SU-DHL-6 (cell line): ENCODE data around the gene YPEL3.

Experiments used
- H2AFZ ChIP-seq: fragments of 200-600 bp; sonication (generic); 2 replicates; pipeline ENCODE4 v1.6.1; 2014; ENCODE audit warnings: low read depth, mild to moderate bottlenecking, moderate library complexity, mixed read lengths, antibody characterized with exemption, low read length; ENCODE audit not compliant: severe bottlenecking
- H3F3A ChIP-seq: fragments of 200-600 bp; shearing (Covaris generic); 2 replicates; pipeline ENCODE4 v1.6.0; 2016; ENCODE audit warnings: antibody characterized with exemption, mild to moderate bottlenecking; ENCODE audit not compliant: insufficient read depth
- H3K27ac ChIP-seq: fragments of 200-600 bp; sonication (generic); 2 replicates; pipeline ENCODE4 v1.5.1; 2016; ENCODE audit warnings: low read depth, mild to moderate bottlenecking, low read length, moderate library complexity, mixed read lengths
- H3K27me3 ChIP-seq: fragments of 200-600 bp; sonication (generic), shearing (Covaris generic); 2 replicates; pipeline ENCODE4 v1.6.0; 2014; ENCODE audit warnings: mild to moderate bottlenecking, low read length
- H3K36me3 ChIP-seq: fragments of 200-600 bp; sonication (generic); 2 replicates; pipeline ENCODE4 v1.6.1; 2014; ENCODE audit warnings: mild to moderate bottlenecking, low read length, mixed read lengths
- H3K4me2 ChIP-seq: fragments of 300-600, 200-600 bp; shearing (Covaris generic), sonication (generic); 2 replicates; pipeline ENCODE4 v1.6.0; 2014; ENCODE audit warnings: low read length, low read depth, mild to moderate bottlenecking; ENCODE audit not compliant: poor library complexity, severe bottlenecking
- H3K4me3 ChIP-seq: fragments of 200-600 bp; sonication (generic); 2 replicates; pipeline ENCODE4 v1.5.1; 2014; ENCODE audit warnings: antibody characterized with exemption, low read length, mild to moderate bottlenecking, mixed read lengths; ENCODE audit not compliant: insufficient read depth, poor library complexity, severe bottlenecking
- H3K79me2 ChIP-seq: fragments of 200-600 bp; sonication (generic); 2 replicates; pipeline ENCODE4 v1.6.1; 2014; ENCODE audit warnings: mild to moderate bottlenecking, low read length, moderate library complexity; ENCODE audit not compliant: insufficient read depth
- H3K9ac ChIP-seq: fragments of 200-600 bp; sonication (generic); 2 replicates; pipeline ENCODE4 v1.7.0; 2014; ENCODE audit warnings: mild to moderate bottlenecking, low read length
- H3K9me2 ChIP-seq: fragments of 200-600 bp; sonication (generic); replicated peaks from 2 replicates; pipeline ENCODE4 v1.6.1; 2014; ENCODE audit warnings: low read length; ENCODE audit not compliant: insufficient read depth
- H3K9me3 ChIP-seq: fragments of 200-600 bp; sonication (generic); 2 replicates; pipeline ENCODE4 v1.6.1; 2014; ENCODE audit warnings: low read length, mixed read lengths; ENCODE audit not compliant: insufficient read depth
- H4K20me1 ChIP-seq: fragments of 200-600 bp; sonication (generic); 2 replicates; pipeline ENCODE4 v1.6.1; 2014; ENCODE audit warnings: low read depth, mild to moderate bottlenecking, antibody characterized with exemption, low read length, moderate library complexity, mixed read lengths
- EZH2phosphoT487 ChIP-seq: fragments of 200-600 bp; sonication (generic), shearing (Covaris generic); conservative IDR thresholded peaks from 2 replicates; pipeline ENCODE4 v1.6.1; 2018; ENCODE audit warnings: mild to moderate bottlenecking, antibody characterized with exemption, low read length, moderate library complexity, mixed read lengths
- TF ChIP-seq, protein P1 (sequence below): fragments of 200-600 bp; sonication (generic); IDR thresholded peaks from one replicate; pipeline ENCODE4 v1.5.1; 2017; ENCODE audit warnings: antibody characterized with exemption, mild to moderate bottlenecking, low read length, moderate library complexity; ENCODE audit not compliant: insufficient read depth, poor library complexity, severe bottlenecking

The YPEL3 gene

DNA sequence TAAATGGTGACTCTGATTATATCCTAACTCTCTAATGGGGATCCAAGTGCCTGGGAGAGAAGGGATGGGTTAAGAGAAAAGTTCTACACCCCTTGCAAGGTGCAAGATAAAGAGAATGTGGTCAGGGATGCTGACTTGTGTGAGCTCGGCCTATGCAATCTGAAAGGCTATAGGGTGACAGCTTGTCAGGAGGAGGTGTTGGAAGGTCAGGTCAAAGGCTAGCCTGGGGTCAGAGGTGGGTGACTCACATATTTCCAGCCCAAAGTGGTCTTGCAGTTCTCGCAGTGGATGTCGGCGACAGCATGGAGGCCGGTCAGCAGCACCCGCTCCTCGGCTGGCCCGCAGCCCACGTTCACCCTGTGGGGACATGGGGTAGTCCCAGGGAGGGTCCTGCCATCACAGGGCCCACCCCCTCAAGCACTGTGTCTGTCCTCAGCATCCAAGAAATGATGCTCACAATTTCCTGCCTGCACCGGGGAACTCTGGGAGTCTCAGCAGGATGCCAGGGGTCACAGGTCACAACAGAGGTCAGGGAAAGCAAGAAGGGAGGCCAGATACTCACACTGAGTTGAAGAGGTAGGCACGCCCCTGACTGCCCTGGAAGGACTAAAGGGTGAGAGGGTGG is 1.4 kb downstream of the YPEL3 start:
- TF ChIP-seq EZH2phosphoT487: no peak
- TF ChIP-seq, protein P1, sequence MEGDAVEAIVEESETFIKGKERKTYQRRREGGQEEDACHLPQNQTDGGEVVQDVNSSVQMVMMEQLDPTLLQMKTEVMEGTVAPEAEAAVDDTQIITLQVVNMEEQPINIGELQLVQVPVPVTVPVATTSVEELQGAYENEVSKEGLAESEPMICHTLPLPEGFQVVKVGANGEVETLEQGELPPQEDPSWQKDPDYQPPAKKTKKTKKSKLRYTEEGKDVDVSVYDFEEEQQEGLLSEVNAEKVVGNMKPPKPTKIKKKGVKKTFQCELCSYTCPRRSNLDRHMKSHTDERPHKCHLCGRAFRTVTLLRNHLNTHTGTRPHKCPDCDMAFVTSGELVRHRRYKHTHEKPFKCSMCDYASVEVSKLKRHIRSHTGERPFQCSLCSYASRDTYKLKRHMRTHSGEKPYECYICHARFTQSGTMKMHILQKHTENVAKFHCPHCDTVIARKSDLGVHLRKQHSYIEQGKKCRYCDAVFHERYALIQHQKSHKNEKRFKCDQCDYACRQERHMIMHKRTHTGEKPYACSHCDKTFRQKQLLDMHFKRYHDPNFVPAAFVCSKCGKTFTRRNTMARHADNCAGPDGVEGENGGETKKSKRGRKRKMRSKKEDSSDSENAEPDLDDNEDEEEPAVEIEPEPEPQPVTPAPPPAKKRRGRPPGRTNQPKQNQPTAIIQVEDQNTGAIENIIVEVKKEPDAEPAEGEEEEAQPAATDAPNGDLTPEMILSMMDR: no peak
- Histone ChIP-seq H3K4me2 (peak overlapping the region; percentile 58), H3K27ac (no peak overlapping the region), H3K36me3 (peaks cover 3% of the 10 kb centered on the region; the same call in 1 of the 2 replicates), H3K79me2 (no peaks in the 10 kb centered on the region), H3K9me3 (peaks cover 23% of the 10 kb centered on the region), H2AFZ (no peak overlapping the region), H3K27me3 (no peaks in the 10 kb centered on the region), H3F3A (peaks cover 24% of the 10 kb centered on the region), H3K4me3 (no peak overlapping the region), H3K9me2 (no peaks in the 10 kb centered on the region), H4K20me1 (no peaks in the 10 kb centered on the region), H3K9ac (peak overlapping the region; percentile 41; the same call in 1 of the 2 replicates)

DNA sequence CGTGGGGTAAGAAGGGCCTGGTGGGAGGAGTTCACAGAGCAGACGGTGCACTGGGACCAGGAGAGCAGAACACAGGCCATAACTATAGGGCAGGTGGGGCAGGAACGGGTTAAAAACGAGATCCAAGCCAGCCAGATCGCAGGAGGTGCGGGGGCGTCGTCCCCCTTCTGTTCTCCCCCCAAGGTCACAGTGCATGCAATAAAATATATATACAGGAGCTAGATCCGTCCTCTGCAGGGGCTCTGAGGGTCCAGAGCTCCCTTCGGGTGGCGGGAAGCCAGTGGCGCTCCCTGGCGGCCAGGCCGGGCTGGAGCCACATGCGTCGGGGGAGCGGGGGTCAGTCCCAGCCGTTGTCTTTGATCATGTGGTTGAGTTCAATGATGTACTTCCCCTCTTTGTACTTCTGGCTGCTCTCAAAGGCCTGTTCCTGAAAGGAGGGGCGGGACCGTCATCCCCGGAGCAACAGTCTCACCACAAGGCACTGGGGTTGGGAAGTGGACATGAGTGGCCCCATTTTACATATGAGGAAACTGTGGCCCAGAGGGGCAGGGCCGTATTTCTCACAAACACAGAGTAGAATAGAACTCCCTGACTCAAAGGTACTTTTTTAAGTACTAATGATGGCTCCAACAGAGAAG is 3.5 kb downstream of the YPEL3 start:
- H3K9ac ChIP-seq: peak overlapping the region; percentile 85
- peaks cover 2% of the 10 kb centered on the region; the same call in 1 of the 2 replicates for H3K36me3 ChIP-seq
- peaks cover 12% of the 10 kb centered on the region for H3K9me3 ChIP-seq
- H2AFZ ChIP-seq: peak overlapping the region; percentile 80
- peak overlapping the region; percentile 96 for H3K4me2 ChIP-seq
- no peaks in the 10 kb centered on the region for H3K27me3 ChIP-seq
- no peaks in the 10 kb centered on the region for H4K20me1 ChIP-seq
- no peaks in the 10 kb centered on the region for H3K9me2 ChIP-seq
- no peaks in the 10 kb centered on the region for H3K79me2 ChIP-seq
- TF ChIP-seq EZH2phosphoT487: no peak
- TF ChIP-seq, protein P1: peak; percentile 93
- peak overlapping the region; percentile 78 for H3K4me3 ChIP-seq
- H3K27ac ChIP-seq: peak overlapping the region; percentile 87
- peaks cover 24% of the 10 kb centered on the region for H3F3A ChIP-seq

DNA sequence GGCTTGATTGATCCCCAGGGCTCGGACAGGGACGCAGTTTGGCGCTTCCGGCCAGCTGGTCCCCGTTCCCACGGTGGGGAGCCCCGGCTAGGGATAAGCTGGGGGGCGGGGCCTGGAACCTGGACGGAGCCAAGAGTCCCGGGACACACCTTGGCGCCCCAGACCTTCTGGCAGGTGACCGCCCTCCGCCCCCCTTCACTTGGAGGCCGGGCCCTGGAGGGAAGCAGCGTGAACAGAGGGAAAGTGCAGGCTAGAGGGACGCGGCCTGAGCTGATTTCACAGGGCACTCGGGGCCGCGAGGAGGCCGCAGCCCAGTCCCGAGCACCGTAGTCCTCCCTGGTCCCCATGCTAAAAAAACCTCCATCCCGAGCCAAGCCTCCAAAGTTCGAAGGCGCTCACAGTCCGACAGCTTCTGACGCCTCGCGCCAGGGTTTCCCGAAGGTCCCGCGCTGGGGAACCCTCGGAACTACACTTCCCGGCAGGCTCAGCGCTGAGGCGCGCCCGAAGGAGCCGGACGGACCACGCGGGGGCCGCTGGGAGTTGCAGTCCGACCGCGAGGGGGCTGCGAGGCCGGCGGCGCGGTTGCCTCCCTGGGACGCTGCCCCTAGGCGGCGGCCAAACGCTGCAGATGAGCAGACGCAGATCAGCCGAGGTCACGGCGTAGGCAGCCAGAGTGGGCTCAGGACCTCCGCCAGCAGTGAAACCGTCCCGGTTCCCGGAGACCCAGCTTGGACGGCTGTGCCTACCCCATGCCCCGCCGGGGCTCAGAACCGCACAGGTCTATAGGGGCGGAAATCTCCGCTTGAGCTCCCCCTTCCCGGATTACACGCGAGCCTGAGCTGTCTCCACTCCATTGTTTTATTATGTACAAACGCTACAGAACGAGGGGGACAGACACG is 4.3 kb downstream of the YPEL3 start, which contains the start of gene TBX6:
TBX6 (minus strand) TSS at position 451 of the 899 bp plus-strand sequence. CDS start 731 bp downstream, outside the sequence.
- Histone ChIP-seq H2AFZ (peak within 1 kb of the TSS; percentile 93), H3K9me3 (peaks cover 4% of the 10 kb centered on the region), H3K9me2 (no peaks in the 10 kb centered on the region), H3K4me3 (peak within 1 kb of the TSS; percentile 78), H3K27ac (peak within 1 kb of the TSS; percentile 87), H3K27me3 (no peaks in the 10 kb centered on the region), H3K36me3 (no peaks in the 10 kb centered on the region; the same call in 1 of the 2 replicates), H4K20me1 (no peaks in the 10 kb centered on the region), H3K79me2 (no peaks in the 10 kb centered on the region), H3K4me2 (peak within 1 kb of the TSS; percentile 96), H3K9ac (peak within 1 kb of the TSS; percentile 85), H3F3A (peaks cover 27% of the 10 kb centered on the region)
- no peak for TF ChIP-seq EZH2phosphoT487
- TF ChIP-seq, protein P1: peak; percentile 54
